PC-9 (cell line): ENCODE results near the gene USP44. TPM values are rescaled to one million over a fixed set of nuclear protein-coding genes. Genes with fewer than 3 reads are reported as not detected.

ENCODE experiments used
- BruUV-seq: library from RNA; stranded (reverse); fragments of 400-500 nt; replicated peaks from 2 replicates; lab custom pipeline; 2021; lab: Mats Ljungman, UMichigan
- CTCF ChIA-PET: fragments of 300-600 bp; sonication (Branson Sonifier 250); formaldehyde crosslinking; loops from one replicate; lab custom pipeline; 2022; ENCODE audit warnings: antibody characterized with exemption; lab: Charles Lee
- POLR2A ChIA-PET: fragments of 300-600 bp; sonication (Branson Sonifier 250); formaldehyde crosslinking; loops from one replicate; lab custom pipeline; 2022; ENCODE audit warnings: antibody characterized with exemption; ENCODE audit not compliant: unreplicated experiment; lab: Charles Lee
- DNase-seq, 2 experiments: peaks; one replicate each; pipeline versions ENCODE4 v3.0.0 to v3.0.0-alpha.2; 2015 to 2022; ENCODE audit warnings: mixed read lengths in 1 of 2
- H2AFZ ChIP-seq: fragments of 200-600 bp; sonication (generic); 2 replicates; pipeline ENCODE4 v1.8.1; 2017; ENCODE audit warnings: antibody characterized with exemption
- H3F3A ChIP-seq: fragments of 200-600 bp; sonication (generic); 2 replicates; pipeline ENCODE4 v1.8.1; 2017; ENCODE audit warnings: antibody characterized with exemption, mild to moderate bottlenecking, low read depth; ENCODE audit not compliant: insufficient read depth
- H3K27ac ChIP-seq: fragments of 200-600 bp; sonication (generic); 2 replicates; pipeline ENCODE4 v1.6.1; 2016; ENCODE audit warnings: mixed run types
- H3K27me3 ChIP-seq: fragments of 200-600 bp; sonication (generic); 2 replicates; pipeline ENCODE4 v1.6.1; 2016; ENCODE audit warnings: low read depth, mixed run types; ENCODE audit not compliant: insufficient read depth
- H3K36me3 ChIP-seq: fragments of 200-600 bp; sonication (generic); 2 replicates; pipeline ENCODE4 v1.6.1; 2016; ENCODE audit warnings: low read depth, mixed run types
- H3K4me1 ChIP-seq: fragments of 200-600 bp; sonication (generic); replicated peaks from 2 replicates; pipeline ENCODE4 v1.6.1; 2016; ENCODE audit warnings: mixed run types; ENCODE audit not compliant: insufficient read depth
- H3K4me2 ChIP-seq: fragments of 200-600 bp; sonication (generic); 2 replicates; pipeline ENCODE4 v1.6.1; 2017; ENCODE audit warnings: mixed run types
- H3K4me3 ChIP-seq: fragments of 200-600 bp; sonication (generic); 2 replicates; pipeline ENCODE4 v1.6.1; 2016; ENCODE audit warnings: mixed run types
- H3K79me2 ChIP-seq: fragments of 200-600 bp; sonication (generic); 2 replicates; pipeline ENCODE4 v1.6.1; 2017; ENCODE audit warnings: low read depth, mixed run types
- H3K9me2 ChIP-seq: fragments of 200-600 bp; sonication (generic); 2 replicates; pipeline ENCODE4 v1.8.1; 2017; ENCODE audit warnings: mild to moderate bottlenecking; ENCODE audit not compliant: insufficient read depth
- H3K9me3 ChIP-seq: fragments of 200-600 bp; sonication (generic); 2 replicates; pipeline ENCODE4 v1.8.1; 2016; ENCODE audit warnings: low read depth; ENCODE audit not compliant: insufficient read depth
- H4K20me1 ChIP-seq: fragments of 200-600 bp; sonication (generic); 2 replicates; pipeline ENCODE4 v1.8.1; 2017; ENCODE audit not compliant: insufficient read depth
- CTCF ChIP-seq: fragments of 200-600 bp; sonication (generic); conservative IDR thresholded peaks from 2 replicates; pipeline ENCODE4 v1.6.1; 2017; ENCODE audit warnings: mixed run types, antibody characterized with exemption, mild to moderate bottlenecking, moderate library complexity
- EZH2 ChIP-seq: fragments of 200-600 bp; sonication (generic); IDR thresholded peaks from 2 replicates; pipeline ENCODE4 v1.8.0; 2017; ENCODE audit warnings: antibody characterized with exemption, low read depth
- intact Hi-C: fragments of 100-400 bp; cut with micrococcal nuclease; formaldehyde crosslinking; loops from one replicate; pipeline ENCODE4 v1.10.0; 2022; ENCODE audit not compliant: unreplicated experiment
- total RNA-seq: library from RNA; stranded (reverse); gene quantifications from 2 replicates; pipeline ENCODE4 v1.2.3, GENCODE V29; 2021

The USP44 gene
- total RNA-seq, 1 experiment from 2014 or later = 1.3 TPM

- POLR2A ChIA-PET = no interaction called here
- Histone ChIP-seq H3F3A (no peaks in the 10 kb centered on the region), H3K36me3 (no peaks in the 10 kb centered on the region), H3K79me2 (no peaks in the 10 kb centered on the region), H4K20me1 (no peaks in the 10 kb centered on the region), H3K27ac (no peak overlapping the region), H3K9me3 (peaks cover 4% of the 10 kb centered on the region; the same call in 1 of the 2 replicates), H3K9me2 (no peaks in the 10 kb centered on the region), H3K4me3 (no peak overlapping the region), H2AFZ (no peak overlapping the region), H3K4me2 (no peak overlapping the region), H3K27me3 (no peaks in the 10 kb centered on the region), H3K4me1 (no peaks in the 10 kb centered on the region; the same call in 1 of the 2 replicates)
- CTCF ChIA-PET = no interaction called here
- intact Hi-C loops = no loop called here
- no TSS peak for BruUV-seq
- TF ChIP-seq CTCF (no peak), EZH2 (no peak)
- DNase-seq = no peak
Observed at GRCh38 chr12:95546491-95546813, 4.8 kb downstream of the USP44 start.

- BruUV-seq = no TSS peak
- Histone ChIP-seq H4K20me1 (no peaks in the 10 kb centered on the region), H2AFZ (no peak overlapping the region; the same call in 1 of the 2 replicates), H3K36me3 (no peaks in the 10 kb centered on the region), H3K27ac (no peak overlapping the region), H3K9me3 (peaks cover 4% of the 10 kb centered on the region; the same call in 1 of the 2 replicates), H3K27me3 (no peaks in the 10 kb centered on the region), H3K4me2 (no peak overlapping the region), H3K9me2 (no peaks in the 10 kb centered on the region), H3K79me2 (no peaks in the 10 kb centered on the region), H3F3A (no peaks in the 10 kb centered on the region), H3K4me3 (no peak overlapping the region), H3K4me1 (no peaks in the 10 kb centered on the region; the same call in 1 of the 2 replicates)
- DNase-seq = no peak
- ChIA-PET CTCF (no interaction called here), POLR2A (no interaction called here)
- intact Hi-C loops = no loop called here
- TF ChIP-seq EZH2 (no peak), CTCF (no peak)
Observed at GRCh38 chr12:95545731-95546490, 5.4 kb downstream of the USP44 start.

- POLR2A ChIA-PET = no interaction called here
Observed at GRCh38 chr12:95545303-95545702, 6.0 kb downstream of the USP44 start.

More at GRCh38 chr12:95545303-95545702, 6.0 kb downstream of the USP44 start:
- H4K20me1 ChIP-seq = no peaks in the 10 kb centered on the region
- no peak for TF ChIP-seq CTCF
- no peak for TF ChIP-seq EZH2
- peaks cover 4% of the 10 kb centered on the region; the same call in 1 of the 2 replicates for H3K9me3 ChIP-seq
- CTCF ChIA-PET = interaction anchor here (0.6 kb wide), 1 partner anchor 9 kb away, joined by 4 read pairs; no protein-coding TSS in a partner anchor
- no TSS peak for BruUV-seq
- H3K4me2 ChIP-seq = no peak overlapping the region
- H2AFZ ChIP-seq = no peak overlapping the region; the same call in 1 of the 2 replicates
- H3K79me2 ChIP-seq = no peaks in the 10 kb centered on the region
- intact Hi-C loops = no loop called here
- H3K36me3 ChIP-seq = no peaks in the 10 kb centered on the region
- no peaks in the 10 kb centered on the region for H3K27me3 ChIP-seq
- H3K4me1 ChIP-seq = no peaks in the 10 kb centered on the region; the same call in 1 of the 2 replicates
- no peak for DNase-seq
- no peaks in the 10 kb centered on the region for H3K9me2 ChIP-seq
- H3F3A ChIP-seq = no peaks in the 10 kb centered on the region
- no peak overlapping the region for H3K27ac ChIP-seq
- H3K4me3 ChIP-seq = no peak overlapping the region
